Loucy (cell line): ENCODE data around the gene ZNF747.

Source experiments
- EZH2phosphoT487 ChIP-seq: fragments of 200-600 bp; IDR thresholded peaks from 2 replicates; pipeline ENCODE4 v1.6.1; 2018; ENCODE audit warnings: antibody characterized with exemption, mild to moderate bottlenecking, moderate library complexity, borderline replicate concordance
- TF ChIP-seq, protein P1 (sequence below): fragments of 200-600 bp; sonication (generic); conservative IDR thresholded peaks from 2 replicates; pipeline ENCODE4 v1.5.1; 2014; ENCODE audit warnings: mild to moderate bottlenecking, antibody characterized with exemption, low read length

GRCh38 chr16:30571445-30572322 is 37.0 kb upstream of the ZNF747 start, which contains the start of gene ZNF688:
- TF ChIP-seq, protein P1, sequence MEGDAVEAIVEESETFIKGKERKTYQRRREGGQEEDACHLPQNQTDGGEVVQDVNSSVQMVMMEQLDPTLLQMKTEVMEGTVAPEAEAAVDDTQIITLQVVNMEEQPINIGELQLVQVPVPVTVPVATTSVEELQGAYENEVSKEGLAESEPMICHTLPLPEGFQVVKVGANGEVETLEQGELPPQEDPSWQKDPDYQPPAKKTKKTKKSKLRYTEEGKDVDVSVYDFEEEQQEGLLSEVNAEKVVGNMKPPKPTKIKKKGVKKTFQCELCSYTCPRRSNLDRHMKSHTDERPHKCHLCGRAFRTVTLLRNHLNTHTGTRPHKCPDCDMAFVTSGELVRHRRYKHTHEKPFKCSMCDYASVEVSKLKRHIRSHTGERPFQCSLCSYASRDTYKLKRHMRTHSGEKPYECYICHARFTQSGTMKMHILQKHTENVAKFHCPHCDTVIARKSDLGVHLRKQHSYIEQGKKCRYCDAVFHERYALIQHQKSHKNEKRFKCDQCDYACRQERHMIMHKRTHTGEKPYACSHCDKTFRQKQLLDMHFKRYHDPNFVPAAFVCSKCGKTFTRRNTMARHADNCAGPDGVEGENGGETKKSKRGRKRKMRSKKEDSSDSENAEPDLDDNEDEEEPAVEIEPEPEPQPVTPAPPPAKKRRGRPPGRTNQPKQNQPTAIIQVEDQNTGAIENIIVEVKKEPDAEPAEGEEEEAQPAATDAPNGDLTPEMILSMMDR, result no peak
- no peak for TF ChIP-seq EZH2phosphoT487
